GM12878 (cell line): Measurements from ENCODE around the gene AFMID. TPM values are rescaled to one million over a fixed set of nuclear protein-coding genes. Genes with fewer than 3 reads are reported as not detected.

Experiments used
- ATAC-seq: fragments of 200-7000 bp; cut with Tn5 transposase; 3 replicates; pipeline ENCODE4 v1.9.1; 2020; ENCODE audit warnings: mild to moderate bottlenecking, moderate library complexity
- BruUV-seq: library from RNA; stranded (reverse); fragments of 400-500 nt; replicated peaks from 2 replicates; lab custom pipeline; 2021; lab: Mats Ljungman, UMichigan
- CTCF ChIA-PET: fragments of 300-600 bp; sonication (Branson Sonifier 250); formaldehyde crosslinking; extraction: SDS; loops from one replicate; lab custom pipeline; 2021; ENCODE audit warnings: inconsistent platforms; lab: Yijun Ruan, JAX
- POLR2A ChIA-PET: fragments of 350-600 bp; formaldehyde crosslinking; extraction: SDS; loops from one replicate; lab custom pipeline; 2021; ENCODE audit warnings: inconsistent platforms; lab: Charles Lee
- RAD21 ChIA-PET: fragments of 300-600 bp; sonication (Branson Sonifier 250); formaldehyde crosslinking; loops from one replicate; lab custom pipeline; 2023; ENCODE audit warnings: antibody characterized with exemption; ENCODE audit not compliant: unreplicated experiment; lab: Charles Lee
- SMC1A ChIA-PET: fragments of 300-600 bp; sonication (Branson Sonifier 250); formaldehyde crosslinking; loops from one replicate; lab custom pipeline; 2023; ENCODE audit not compliant: unreplicated experiment, uncharacterized antibody; lab: Charles Lee
- DNase-seq: peaks from one replicate; pipeline ENCODE4 v3.0.0-alpha.2; 2011; ENCODE audit warnings: low read depth, low spot score
- FAIRE-seq: peaks from 3 replicates; lab custom pipeline; 2011; peaks lifted over from hg19 to GRCh38; lab: Jason Lieb, UNC
- H2AFZ ChIP-seq: 2 replicates; pipeline ENCODE4 v1.6.0; 2011; ENCODE audit warnings: low read depth, low read length, control low read depth; ENCODE audit not compliant: control insufficient read depth
- H3K27ac ChIP-seq: 2 replicates; pipeline ENCODE4 v1.5.1; 2011; ENCODE audit warnings: control low read depth; ENCODE audit not compliant: control insufficient read depth, insufficient read depth
- H3K27me3 ChIP-seq, 2 experiments: replicated peaks in 1 of 2; 2 replicates each; pipeline versions ENCODE4 v1.6.0 to v1.6.1; 2011; ENCODE audit warnings: low read length in 1 of 2; ENCODE audit not compliant: control insufficient read depth in 2 of 2, insufficient read depth in 2 of 2
- H3K36me3 ChIP-seq, 2 experiments: 2 replicates each; pipeline ENCODE4 v1.5.1; 2011; ENCODE audit warnings: low read length in 1 of 2; ENCODE audit not compliant: control insufficient read depth in 2 of 2, insufficient read depth in 2 of 2
- H3K4me1 ChIP-seq: 2 replicates; pipeline ENCODE4 v1.6.1; 2011; ENCODE audit warnings: mild to moderate bottlenecking, low read length, moderate library complexity, mixed read lengths; ENCODE audit not compliant: control insufficient read depth, insufficient read depth
- H3K4me2 ChIP-seq: 2 replicates; pipeline ENCODE4 v1.6.0; 2011; ENCODE audit warnings: control low read depth; ENCODE audit not compliant: control insufficient read depth, insufficient read depth
- H3K4me3 ChIP-seq: fragments of 200-600 bp; sonication (generic); 2 replicates; pipeline ENCODE4 v1.5.1; 2016
- H3K79me2 ChIP-seq: 2 replicates; pipeline ENCODE4 v1.6.0; 2011; ENCODE audit warnings: low read length; ENCODE audit not compliant: control insufficient read depth, insufficient read depth
- H3K9ac ChIP-seq: 2 replicates; pipeline ENCODE4 v1.8.0; 2011; ENCODE audit warnings: low read length, control low read depth, mixed read lengths; ENCODE audit not compliant: control insufficient read depth, insufficient read depth
- H3K9me3 ChIP-seq: replicated peaks from 3 replicates; pipeline ENCODE4 v1.5.1; 2011; ENCODE audit warnings: mild to moderate bottlenecking, low read length; ENCODE audit not compliant: control insufficient read depth, insufficient read depth
- H4K20me1 ChIP-seq: 2 replicates; pipeline ENCODE4 v1.6.0; 2011; ENCODE audit not compliant: control insufficient read depth, insufficient read depth
- IKZF2 ChIP-seq, 2 experiments: fragments of 450-650 bp; IDR thresholded peaks; 2 replicates each; pipeline ENCODE4 v1.6.1; 2017; ENCODE audit warnings: mild to moderate bottlenecking in 2 of 2, moderate library complexity in 2 of 2
- IRF5 ChIP-seq: fragments of 450-650 bp; IDR thresholded peaks from 2 replicates; pipeline ENCODE4 v1.6.1; 2017; ENCODE audit warnings: borderline replicate concordance
- PBX3 ChIP-seq: IDR thresholded peaks from 2 replicates; pipeline ENCODE4 v1.6.1; 2011; ENCODE audit warnings: mild to moderate bottlenecking, low read depth, low read length, moderate library complexity; ENCODE audit not compliant: insufficient replicate concordance
- PKNOX1 ChIP-seq: fragments of 450-650 bp; IDR thresholded peaks from 2 replicates; pipeline ENCODE4 v1.6.1; 2016; ENCODE audit warnings: mild to moderate bottlenecking
- SMARCA5 ChIP-seq: fragments of 450-650 bp; IDR thresholded peaks from 2 replicates; pipeline ENCODE4 v1.6.1; 2017; ENCODE audit warnings: mild to moderate bottlenecking
- SPI1 ChIP-seq: IDR thresholded peaks from 2 replicates; pipeline ENCODE4 v1.6.1; 2011; ENCODE audit warnings: low read depth, mild to moderate bottlenecking, low read length, moderate library complexity, borderline replicate concordance; ENCODE audit not compliant: insufficient read depth
- ZNF592 ChIP-seq: fragments of 450-650 bp; IDR thresholded peaks from 2 replicates; pipeline ENCODE4 v1.6.1; 2017; ENCODE audit warnings: mild to moderate bottlenecking, moderate library complexity
- WGBS: methylation state at CpG from one replicate; pipeline ENCODE4 v1.1.6; 2016; ENCODE audit warnings: low lambda C conversion rate; ENCODE audit not compliant: insufficient replicate concordance, insufficient coverage; ENCODE audit errors: missing lambda C conversion rate; 5-methylcytosine and 5-hydroxymethylcytosine counted together
- in situ Hi-C: fragments of 300-500 bp; cut with MboI; formaldehyde crosslinking; loops from 9 replicates; pipeline ENCODE4 v1.14.3; 2018; ENCODE audit warnings: mixed read lengths
- intact Hi-C: fragments of 100-400 bp; cut with micrococcal nuclease; formaldehyde crosslinking; loops from one replicate; pipeline ENCODE4 v1.14.2; 2022; ENCODE audit not compliant: unreplicated experiment
- polyA plus RNA-seq, 11 experiments: library from polyadenylated mRNA; depleted of rRNA in 4 of 11; unstranded in 6 of 11; stranded (reverse) in 5 of 11; fragments of >200 nt; fragmentation: Nextera tagmentation in 4 of 11; fragmentation: Illumina TruSeq in 1 of 11; extraction: Ambion mirVana in 4 of 11; extraction: Trizol in 1 of 11; gene quantifications; 1 replicate in 1 of 11; 2 replicates in 10 of 11; pipeline versions ENCODE4 v1.2.1 to v1.2.3, GENCODE V29; 2011 to 2016; ENCODE audit warnings: inconsistent platforms in 2 of 11, missing spikeins in 2 of 11, low read depth in 1 of 11
- total RNA-seq, 4 experiments: library from RNA; depleted of rRNA in 3 of 4; stranded (reverse); fragments of >200 nt in 3 of 4; fragmentation: Illumina TruSeq in 1 of 4; extraction: Trizol in 1 of 4; gene quantifications; 2 replicates each; pipeline versions ENCODE4 v1.2.1 to v1.2.3, GENCODE V29; 2013 to 2021

The AFMID gene
- total and polyA plus RNA-seq, 10 of the 15 experiments (the other 5 are each of a cell fraction or from before 2014, with no cell fraction given): 36.1 to 98.8 (median 51.6) TPM

- ChIA-PET POLR2A (interaction anchor here (0.6 to 1.4 kb wide), 2 partner anchors 11 to 226 kb away, joined by 3 read pairs; no protein-coding TSS in a partner anchor), RAD21 (no interaction called here), SMC1A (interaction anchor here (3.3 kb wide), 1 partner anchor 11 kb away, joined by 13 read pairs; no protein-coding TSS in a partner anchor), CTCF (interaction anchor here (2.7 kb wide), 1 partner anchor 11 kb away, joined by 13 read pairs; no protein-coding TSS in a partner anchor)
- Histone ChIP-seq H3K4me2 (no peak overlapping the region), H2AFZ (no peak overlapping the region), H3K4me1 (peaks cover 20% of the 10 kb centered on the region), H3K36me3 (no peaks in the 10 kb centered on the region), H3K27ac (no peak overlapping the region), H3K4me3 (no peak overlapping the region), H3K79me2 (no peaks in the 10 kb centered on the region), H3K9ac (no peak overlapping the region), H3K27me3 (no peaks in the 10 kb centered on the region; a peak in 1 of 4 replicates), H3K9me3 (no peaks in the 10 kb centered on the region), H4K20me1 (no peaks in the 10 kb centered on the region)
- peak; percentile 4; the same call in 1 of the 2 replicates for TF ChIP-seq SPI1
- no peak for TF ChIP-seq IKZF2 (IDR thresholded peaks at IDR 0.05)
- peak; percentile 74 for TF ChIP-seq PKNOX1
- TF ChIP-seq ZNF592: no peak
- no peak for TF ChIP-seq IRF5
- no peak for TF ChIP-seq SMARCA5
- TF ChIP-seq PBX3: peak; percentile 43
- intact Hi-C loops (no loop called here), in situ Hi-C loops (no loop called here)
- FAIRE-seq (no peak), DNase-seq (no peak), ATAC-seq (peak; percentile 56)
- no TSS peak for BruUV-seq
- WGBS: 73% methylated on average over 9 of the region's 9 CpGs
Observed at GRCh38 chr17:78239489-78239931, 52.3 kb downstream of the AFMID start.
